H9 (cell line): ENCODE data around the gene ARHGDIA. TPM values are rescaled to one million over a fixed set of nuclear protein-coding genes. Genes with fewer than 3 reads are reported as not detected.

ENCODE experiments used
- DNase-seq: peaks from one replicate; pipeline ENCODE4 v3.0.0-alpha.2; 2017
- H2AFZ ChIP-seq: one replicate; pipeline ENCODE4 v1.6.1; 2013; ENCODE audit warnings: mild to moderate bottlenecking, low read length, control low read depth, moderate library complexity
- H2AK5ac ChIP-seq: 2 replicates; pipeline ENCODE4 v1.6.1; 2013; ENCODE audit warnings: low read length, control low read depth, mixed read lengths; ENCODE audit not compliant: insufficient read length
- H2BK120ac ChIP-seq: one replicate; pipeline ENCODE4 v1.6.1; 2013; ENCODE audit warnings: low read depth, mild to moderate bottlenecking, low read length, control low read depth, inconsistent platforms; ENCODE audit not compliant: poor library complexity, severe bottlenecking
- H2BK12ac ChIP-seq: 2 replicates; pipeline ENCODE4 v1.6.1; 2013; ENCODE audit warnings: low read length, control low read depth, mixed read lengths, low read depth; ENCODE audit not compliant: insufficient read length
- H2BK15ac ChIP-seq: 2 replicates; pipeline ENCODE4 v1.6.1; 2013; ENCODE audit warnings: low read depth, low read length, control low read depth
- H2BK20ac ChIP-seq: one replicate; pipeline ENCODE4 v1.6.1; 2013; ENCODE audit warnings: low read depth, mild to moderate bottlenecking, low read length, control low read depth, inconsistent platforms; ENCODE audit not compliant: poor library complexity, severe bottlenecking
- H2BK5ac ChIP-seq: 2 replicates; pipeline ENCODE4 v1.6.1; 2013; ENCODE audit warnings: low read length, control low read depth, mixed read lengths; ENCODE audit not compliant: insufficient read length
- H3K14ac ChIP-seq: 2 replicates; pipeline ENCODE4 v1.6.1; 2013; ENCODE audit warnings: low read length, control low read depth; ENCODE audit not compliant: insufficient read depth
- H3K18ac ChIP-seq: 2 replicates; pipeline ENCODE4 v1.6.1; 2013; ENCODE audit warnings: low read depth, mild to moderate bottlenecking, mixed read lengths, low read length, control low read depth; ENCODE audit not compliant: insufficient read length
- H3K23ac ChIP-seq: 2 replicates; pipeline ENCODE4 v1.6.1; 2013; ENCODE audit warnings: low read length, control low read depth, mixed read lengths, low read depth; ENCODE audit not compliant: insufficient read length
- H3K23me2 ChIP-seq: 2 replicates; pipeline ENCODE4 v1.6.1; 2013; ENCODE audit warnings: low read depth, mild to moderate bottlenecking, mixed read lengths, low read length, control low read depth; ENCODE audit not compliant: insufficient read length, poor library complexity, severe bottlenecking
- H3K27ac ChIP-seq: 2 replicates; pipeline ENCODE4 v1.5.1; 2013; ENCODE audit warnings: low read length, control low read depth, mixed read lengths, low read depth; ENCODE audit not compliant: insufficient read length
- H3K27me3 ChIP-seq: 2 replicates; pipeline ENCODE4 v1.6.1; 2013; ENCODE audit warnings: low read length, control low read depth, inconsistent platforms; ENCODE audit not compliant: insufficient read depth
- H3K4ac ChIP-seq: 2 replicates; pipeline ENCODE4 v1.6.1; 2013; ENCODE audit warnings: low read depth, mild to moderate bottlenecking, control low read depth, inconsistent platforms, low read length, moderate library complexity
- H3K4me1 ChIP-seq: 2 replicates; pipeline ENCODE4 v1.6.1; 2013; ENCODE audit warnings: low read length, control low read depth, inconsistent platforms; ENCODE audit not compliant: insufficient read depth
- H3K4me2 ChIP-seq: 2 replicates; pipeline ENCODE4 v1.6.1; 2013; ENCODE audit warnings: low read length, control low read depth, mixed read lengths; ENCODE audit not compliant: insufficient read length, insufficient read depth
- H3K56ac ChIP-seq: 2 replicates; pipeline ENCODE4 v1.6.1; 2013; ENCODE audit warnings: low read depth, mild to moderate bottlenecking, mixed read lengths, low read length, control low read depth; ENCODE audit not compliant: insufficient read length
- H3K79me1 ChIP-seq: 2 replicates; pipeline ENCODE4 v1.6.1; 2013; ENCODE audit warnings: low read depth, mild to moderate bottlenecking, moderate library complexity, low read length, control low read depth, inconsistent platforms; ENCODE audit not compliant: insufficient read depth, poor library complexity, severe bottlenecking
- H3K79me2 ChIP-seq: 2 replicates; pipeline ENCODE4 v1.6.1; 2013; ENCODE audit warnings: low read length, control low read depth, inconsistent platforms; ENCODE audit not compliant: insufficient read depth
- H3K9ac ChIP-seq: 2 replicates; pipeline ENCODE4 v1.6.1; 2013; ENCODE audit warnings: low read length, control low read depth, mixed read lengths; ENCODE audit not compliant: insufficient read length; ENCODE audit errors: extremely low read depth
- H3K9me3 ChIP-seq: one replicate; pipeline ENCODE4 v1.6.1; 2013; ENCODE audit warnings: low read depth, low read length, inconsistent platforms; ENCODE audit not compliant: control insufficient read depth
- H3T11ph ChIP-seq: one replicate; pipeline ENCODE4 v1.6.1; 2013; ENCODE audit warnings: mild to moderate bottlenecking, low read length, control low read depth, inconsistent platforms
- H4K20me1 ChIP-seq: one replicate; pipeline ENCODE4 v1.6.1; 2013; ENCODE audit not compliant: control insufficient read depth, insufficient read length, insufficient read depth
- H4K5ac ChIP-seq: 2 replicates; pipeline ENCODE4 v1.6.1; 2013; ENCODE audit warnings: low read depth, mild to moderate bottlenecking, mixed read lengths, low read length, control low read depth; ENCODE audit not compliant: insufficient read length
- H4K8ac ChIP-seq: replicated peaks from 2 replicates; pipeline ENCODE4 v1.6.1; 2013; ENCODE audit warnings: low read length, control low read depth, mixed read lengths, low read depth; ENCODE audit not compliant: insufficient read length
- H4K91ac ChIP-seq: 2 replicates; pipeline ENCODE4 v1.6.1; 2013; ENCODE audit warnings: low read depth, mild to moderate bottlenecking, moderate library complexity, mixed read lengths, low read length, control low read depth; ENCODE audit not compliant: insufficient read length
- H3K27ac Mint-ChIP-seq, 3 experiments: 2 replicates in 2 of 3; 3 replicates in 1 of 3; pipeline ENCODE4 v1.8.0; 2020 to 2021; ENCODE audit warnings: mixed read lengths in 3 of 3, mild to moderate bottlenecking in 1 of 3, moderate library complexity in 1 of 3
- H3K27me3 Mint-ChIP-seq: 2 replicates; pipeline ENCODE4 v1.8.0; 2021; ENCODE audit warnings: low read depth, mild to moderate bottlenecking, moderate library complexity, mixed read lengths
- H3K36me3 Mint-ChIP-seq, 3 experiments: 2 replicates in 2 of 3; 3 replicates in 1 of 3; pipeline ENCODE4 v1.8.0; 2020 to 2021; ENCODE audit warnings: low read depth in 3 of 3, mixed read lengths in 3 of 3; ENCODE audit not compliant: insufficient read depth in 1 of 3
- H3K4me1 Mint-ChIP-seq, 2 experiments: 2 replicates each; pipeline ENCODE4 v1.8.0; 2020; ENCODE audit warnings: mixed read lengths in 2 of 2
- H3K4me3 Mint-ChIP-seq, 2 experiments: 2 replicates in 1 of 2; 3 replicates in 1 of 2; pipeline ENCODE4 v1.8.0; 2020 to 2021; ENCODE audit warnings: mild to moderate bottlenecking in 2 of 2, mixed read lengths in 2 of 2, moderate library complexity in 1 of 2
- H3K9me3 Mint-ChIP-seq, 2 experiments: 2 replicates in 1 of 2; 3 replicates in 1 of 2; pipeline ENCODE4 v1.8.0; 2020; ENCODE audit warnings: mild to moderate bottlenecking in 2 of 2, mixed read lengths in 2 of 2, moderate library complexity in 1 of 2
- CTCF ChIP-seq: fragments of 200-600 bp; sonication (generic); conservative IDR thresholded peaks from 3 replicates; pipeline ENCODE4 v1.8.0; 2021; ENCODE audit warnings: antibody characterized with exemption, mild to moderate bottlenecking
- WGBS: extraction: QIAGEN DNeasy Blood & Tissue Kit; methylation state at CpG from one replicate; pipeline ENCODE4 v1.1.7; 2013; ENCODE audit warnings: missing lambda C conversion rate, low lambda C conversion rate, mixed read lengths; ENCODE audit not compliant: insufficient read length; ENCODE audit errors: extremely low coverage; 5-methylcytosine and 5-hydroxymethylcytosine counted together
- total RNA-seq: library from RNA; stranded (reverse); gene quantifications from 2 replicates; pipeline ENCODE4 v1.2.1, GENCODE V29; 2021

Gene ARHGDIA
- total RNA-seq, 1 experiment from 2014 or later, result 247 TPM

- peak within 1 kb of the TSS; percentile 96 for H3K18ac ChIP-seq
These were observed 36.3 kb downstream of the ARHGDIA start, which contains the start of gene PPP1R27 for GRCh38 chr17:81834831-81835267. Gene PPP1R27 (minus strand): TSS chr17:81835050. CDS start chr17:81834953, 97 bp downstream.

More at GRCh38 chr17:81834831-81835267, 36.3 kb downstream of the ARHGDIA start, which contains the start of gene PPP1R27:
- Histone ChIP-seq H2AK5ac (no peak within 1 kb of the TSS), H4K5ac (no peak within 1 kb of the TSS), H3K27me3 (no peaks in the 10 kb centered on the region), H3K79me1 (peaks cover 7% of the 10 kb centered on the region), H3K9ac (peak within 1 kb of the TSS; percentile 98), H3K4me2 (peak within 1 kb of the TSS; percentile 75), H3K27ac (no peak within 1 kb of the TSS), H2BK120ac (no peak within 1 kb of the TSS), H3K23me2 (peaks cover 17% of the 10 kb centered on the region), H4K91ac (no peak within 1 kb of the TSS), H2BK20ac (no peak within 1 kb of the TSS), H2AFZ (no peak within 1 kb of the TSS), H4K20me1 (no peaks in the 10 kb centered on the region), H2BK5ac (no peak within 1 kb of the TSS), H4K8ac (no peak within 1 kb of the TSS), H3K4me1 (no peaks in the 10 kb centered on the region; the same call in 1 of the 2 replicates), H2BK15ac (no peak within 1 kb of the TSS), H2BK12ac (no peak within 1 kb of the TSS), H3K23ac (no peak within 1 kb of the TSS), H3K9me3 (no peaks in the 10 kb centered on the region), H3K14ac (no peak within 1 kb of the TSS), H3T11ph (no peak within 1 kb of the TSS), H3K79me2 (peaks cover 5% of the 10 kb centered on the region; the same call in 1 of the 2 replicates), H3K4ac (peak within 1 kb of the TSS; percentile 2; the same call in 1 of the 2 replicates), H3K56ac (no peak within 1 kb of the TSS)
- peaks cover 0 to 6% (median 0%) of the 10 kb centered on the region in 3 experiments; a peak in 4 of 7 replicates for H3K36me3 Mint-ChIP-seq
- H3K4me3 Mint-ChIP-seq, result peak within 1 kb of the TSS; percentile 87 to 94
- no peaks in the 10 kb centered on the region; the same call in 1 of the 2 replicates for H3K27me3 Mint-ChIP-seq
- H3K27ac Mint-ChIP-seq, result peak within 1 kb of the TSS; percentile 85 to 96 (median 95); a peak in 4 of 7 replicates
- TF ChIP-seq CTCF, result no peak
- no peak for DNase-seq
- whole genome bisulfite sequencing, result no CpG with 5 or more reads among the region's 26 CpGs
- no peaks in the 10 kb centered on the region for H3K9me3 Mint-ChIP-seq
- peaks cover 11% of the 10 kb centered on the region in 2 experiments for H3K4me1 Mint-ChIP-seq
